SK-N-SH treated with all-trans-retinoic acid at 6 μM for 48 hours (cell line): Measurements from ENCODE around the gene JOSD2.
"Not testable (repeated sequence)": the region's sequence is repeated elsewhere in the genome, so short reads cannot be mapped to it uniquely, and the experiment has no call there.

Source experiments
- ATAC-seq: fragments of 200-7000 bp; cut with Tn5 transposase; 3 replicates; pipeline ENCODE4 v1.9.1; 2020; ENCODE audit warnings: mild to moderate bottlenecking, moderate library complexity
- ARNTL ChIP-seq: fragments of 450-650 bp; formaldehyde crosslinking; IDR thresholded peaks from 2 replicates; pipeline ENCODE4 v1.5.0; 2020; ENCODE audit warnings: low read depth, mild to moderate bottlenecking, moderate library complexity, borderline replicate concordance
- BACH2 ChIP-seq: fragments of 250-450 bp; sonication (Bioruptor Pico); IDR thresholded peaks from 2 replicates; pipeline ENCODE4 v1.9.0; 2021; ENCODE audit warnings: mild to moderate bottlenecking, borderline replicate concordance
- CREB5 ChIP-seq: fragments of 250-450 bp; sonication (Bioruptor Pico); IDR thresholded peaks from 2 replicates; pipeline ENCODE4 v1.5.1; 2020; ENCODE audit warnings: low read depth, mild to moderate bottlenecking, moderate library complexity
- CSDC2 ChIP-seq: fragments of 250-450 bp; sonication (Bioruptor Pico); IDR thresholded peaks from 2 replicates; pipeline ENCODE4 v1.5.0; 2020; ENCODE audit warnings: mild to moderate bottlenecking, moderate library complexity
- ESRRG ChIP-seq: fragments of 250-450 bp; sonication (Bioruptor Pico); IDR thresholded peaks from 2 replicates; pipeline ENCODE4 v1.6.1; 2021; ENCODE audit warnings: mild to moderate bottlenecking
- GLIS3 ChIP-seq: fragments of 250-450 bp; sonication (Bioruptor Pico); IDR thresholded peaks from 2 replicates; pipeline ENCODE4 v1.5.0; 2020; ENCODE audit warnings: mild to moderate bottlenecking, moderate library complexity
- ISL1 ChIP-seq: fragments of 250-450 bp; sonication (Bioruptor Pico); IDR thresholded peaks from 2 replicates; pipeline ENCODE4 v2.1.2; 2022; ENCODE audit warnings: mild to moderate bottlenecking, moderate library complexity
- PATZ1 ChIP-seq: fragments of 250-450 bp; sonication (Bioruptor Pico); IDR thresholded peaks from 2 replicates; pipeline ENCODE4 v1.8.0; 2020; ENCODE audit warnings: mild to moderate bottlenecking, moderate library complexity, borderline replicate concordance
- POU6F1 ChIP-seq: fragments of 250-450 bp; sonication (Bioruptor Pico); IDR thresholded peaks from 2 replicates; pipeline ENCODE4 v1.8.0; 2021; ENCODE audit warnings: low read depth, mild to moderate bottlenecking, moderate library complexity, borderline replicate concordance
- PPARA ChIP-seq: fragments of 250-450 bp; sonication (Bioruptor Pico); IDR thresholded peaks from 2 replicates; pipeline ENCODE4 v1.5.0; 2020; ENCODE audit warnings: mild to moderate bottlenecking, borderline replicate concordance
- RARB ChIP-seq: fragments of 250-450 bp; sonication (Bioruptor Pico); IDR thresholded peaks from 2 replicates; pipeline ENCODE4 v1.8.0; 2021; ENCODE audit warnings: mild to moderate bottlenecking, moderate library complexity
- SNAI2 ChIP-seq: fragments of 250-450 bp; sonication (Bioruptor Pico); IDR thresholded peaks from 2 replicates; pipeline ENCODE4 v1.5.0; 2020; ENCODE audit warnings: mild to moderate bottlenecking, moderate library complexity
- TCF4 ChIP-seq: fragments of 250-450 bp; sonication (Bioruptor Pico); IDR thresholded peaks from 2 replicates; pipeline ENCODE4 v1.8.0; 2021; ENCODE audit warnings: mild to moderate bottlenecking, moderate library complexity, borderline replicate concordance
- TOX ChIP-seq: fragments of 250-450 bp; sonication (Bioruptor Pico); IDR thresholded peaks from 2 replicates; pipeline ENCODE4 v1.8.0; 2021; ENCODE audit warnings: mild to moderate bottlenecking, moderate library complexity, borderline replicate concordance
- TSHZ2 ChIP-seq: fragments of 250-450 bp; sonication (Bioruptor Pico); IDR thresholded peaks from 2 replicates; pipeline ENCODE4 v1.5.0; 2020; ENCODE audit warnings: mild to moderate bottlenecking, moderate library complexity
- ZC3H10 ChIP-seq: fragments of 250-450 bp; sonication (Bioruptor Pico); IDR thresholded peaks from 2 replicates; pipeline ENCODE4 v1.5.1; 2021; ENCODE audit warnings: mild to moderate bottlenecking, moderate library complexity
- ZFP3 ChIP-seq: fragments of 250-450 bp; sonication (Bioruptor Pico); IDR thresholded peaks from 2 replicates; pipeline ENCODE4 v1.5.0; 2020; ENCODE audit warnings: mild to moderate bottlenecking, moderate library complexity
- ZFP30 ChIP-seq: fragments of 450-650 bp; formaldehyde crosslinking; IDR thresholded peaks from 2 replicates; pipeline ENCODE4 v1.5.0; 2022; ENCODE audit warnings: mild to moderate bottlenecking, moderate library complexity
- ZNF565 ChIP-seq: fragments of 450-650 bp; formaldehyde crosslinking; conservative IDR thresholded peaks from 2 replicates; pipeline ENCODE4 v1.5.0; 2020; ENCODE audit warnings: low read depth, mild to moderate bottlenecking, moderate library complexity
- ZNF70 ChIP-seq: fragments of 450-650 bp; formaldehyde crosslinking; IDR thresholded peaks from 2 replicates; pipeline ENCODE4 v1.5.0; 2020; ENCODE audit warnings: mild to moderate bottlenecking, moderate library complexity
- ZNF8 ChIP-seq: fragments of 450-650 bp; formaldehyde crosslinking; IDR thresholded peaks from 2 replicates; pipeline ENCODE4 v1.5.0; 2020; ENCODE audit warnings: mild to moderate bottlenecking, moderate library complexity

Gene JOSD2

GRCh38 chr19:50531171-50531612 lies 20.2 kb upstream of the JOSD2 start:
- no peak for ATAC-seq

GRCh38 chr19:50528052-50528451 lies 17.1 kb upstream of the JOSD2 start:
- not testable (repeated sequence) for ATAC-seq

More at GRCh38 chr19:50531171-50531612, 20.2 kb upstream of the JOSD2 start:
- TF ChIP-seq ISL1 (CRISPR knock-in tag) (no peak), PATZ1 (CRISPR knock-in tag) (no peak), GLIS3 (CRISPR knock-in tag) (no peak), ZNF8 (CRISPR knock-in tag) (no peak), TOX (CRISPR knock-in tag) (no peak), ZC3H10 (CRISPR knock-in tag) (no peak), SNAI2 (CRISPR knock-in tag) (no peak), ZFP3 (no peak), CREB5 (CRISPR knock-in tag) (no peak), ARNTL (CRISPR knock-in tag) (no peak)

- ATAC-seq, result no peak
- TF ChIP-seq BACH2 (no peak), PATZ1 (CRISPR knock-in tag) (no peak), ARNTL (CRISPR knock-in tag) (no peak), TCF4 (CRISPR knock-in tag) (no peak), ISL1 (CRISPR knock-in tag) (no peak), ZC3H10 (CRISPR knock-in tag) (no peak), ZNF70 (CRISPR knock-in tag) (no peak), ESRRG (no peak), GLIS3 (CRISPR knock-in tag) (no peak)
Measured at GRCh38 chr19:50522881-50523280, 11.9 kb upstream of the JOSD2 start.

- ATAC-seq, result no peak
- TF ChIP-seq ZNF565 (CRISPR knock-in tag), result no peak
- TF ChIP-seq ZFP30 (CRISPR knock-in tag), result no peak
- no peak for TF ChIP-seq ZNF8 (CRISPR knock-in tag)
- no peak for TF ChIP-seq CSDC2 (CRISPR knock-in tag)
- TF ChIP-seq PPARA, result no peak
- TF ChIP-seq POU6F1 (CRISPR knock-in tag), result no peak
- no peak for TF ChIP-seq TSHZ2
- no peak for TF ChIP-seq RARB (CRISPR knock-in tag)
- TF ChIP-seq ZFP3, result no peak
- no peak for TF ChIP-seq TCF4 (CRISPR knock-in tag)
- no peak for TF ChIP-seq ZC3H10 (CRISPR knock-in tag)
- TF ChIP-seq ARNTL (CRISPR knock-in tag), result no peak
- TF ChIP-seq GLIS3 (CRISPR knock-in tag), result no peak
- TF ChIP-seq ISL1 (CRISPR knock-in tag), result no peak
- no peak for TF ChIP-seq PATZ1 (CRISPR knock-in tag)
- no peak for TF ChIP-seq CREB5 (CRISPR knock-in tag)
- TF ChIP-seq ESRRG, result no peak
Measured at GRCh38 chr19:50520822-50521465, 10.0 kb upstream of the JOSD2 start.
